BJ (cell line): ENCODE data around the gene SEPTIN10. TPM values are rescaled to one million over a fixed set of nuclear protein-coding genes. Genes with fewer than 3 reads are reported as not detected.

ENCODE experiments used
- CTCF ChIA-PET: fragments of 350-600 bp; formaldehyde crosslinking; extraction: SDS; loops from one replicate; lab custom pipeline; 2021; ENCODE audit warnings: antibody characterized with exemption, inconsistent platforms; lab: Yijun Ruan, JAX
- POLR2A ChIA-PET: fragments of 300-600 bp; sonication (Branson Sonifier 250); formaldehyde crosslinking; extraction: SDS; loops from one replicate; lab custom pipeline; 2021; ENCODE audit warnings: antibody characterized with exemption; lab: Charles Lee
- DNase-seq: peaks from one replicate; pipeline ENCODE4 v3.0.0-alpha.2; 2011; ENCODE audit warnings: low read depth
- H3K27me3 ChIP-seq: 2 replicates; pipeline ENCODE4 v1.6.0; 2011; ENCODE audit warnings: low read length; ENCODE audit not compliant: control insufficient read depth, insufficient read depth
- H3K36me3 ChIP-seq: 2 replicates; pipeline ENCODE4 v1.5.1; 2011; ENCODE audit warnings: low read length; ENCODE audit not compliant: control insufficient read depth, insufficient read depth
- H3K4me3 ChIP-seq: 2 replicates; pipeline ENCODE4 v1.5.1; 2011; ENCODE audit warnings: low read depth, mild to moderate bottlenecking, control low read depth, low read length
- CTCF ChIP-seq: IDR thresholded peaks from 2 replicates; pipeline ENCODE4 v1.5.1; 2011; ENCODE audit warnings: low read depth, mild to moderate bottlenecking, control low read depth, inconsistent platforms, low read length, moderate library complexity; ENCODE audit not compliant: insufficient read depth
- polyA plus RNA-seq: library from polyadenylated mRNA; depleted of rRNA; stranded (reverse); fragments of >200 nt; gene quantifications from 2 replicates; pipeline ENCODE4 v1.2.3, GENCODE V29; 2011

SEPTIN10 gene
- polyA plus RNA-seq, 1 experiment = 68.8 TPM

GRCh38 chr2:109529532-109530449, 84.0 kb downstream of the SEPTIN10 start:
- no peaks in the 10 kb centered on the region for H3K36me3 ChIP-seq
- peaks cover 9% of the 10 kb centered on the region for H3K27me3 ChIP-seq
- no peak for TF ChIP-seq CTCF
- CTCF ChIA-PET = no interaction called here
- POLR2A ChIA-PET = no interaction called here
- no peak overlapping the region for H3K4me3 ChIP-seq
- no peak for DNase-seq

DNA sequence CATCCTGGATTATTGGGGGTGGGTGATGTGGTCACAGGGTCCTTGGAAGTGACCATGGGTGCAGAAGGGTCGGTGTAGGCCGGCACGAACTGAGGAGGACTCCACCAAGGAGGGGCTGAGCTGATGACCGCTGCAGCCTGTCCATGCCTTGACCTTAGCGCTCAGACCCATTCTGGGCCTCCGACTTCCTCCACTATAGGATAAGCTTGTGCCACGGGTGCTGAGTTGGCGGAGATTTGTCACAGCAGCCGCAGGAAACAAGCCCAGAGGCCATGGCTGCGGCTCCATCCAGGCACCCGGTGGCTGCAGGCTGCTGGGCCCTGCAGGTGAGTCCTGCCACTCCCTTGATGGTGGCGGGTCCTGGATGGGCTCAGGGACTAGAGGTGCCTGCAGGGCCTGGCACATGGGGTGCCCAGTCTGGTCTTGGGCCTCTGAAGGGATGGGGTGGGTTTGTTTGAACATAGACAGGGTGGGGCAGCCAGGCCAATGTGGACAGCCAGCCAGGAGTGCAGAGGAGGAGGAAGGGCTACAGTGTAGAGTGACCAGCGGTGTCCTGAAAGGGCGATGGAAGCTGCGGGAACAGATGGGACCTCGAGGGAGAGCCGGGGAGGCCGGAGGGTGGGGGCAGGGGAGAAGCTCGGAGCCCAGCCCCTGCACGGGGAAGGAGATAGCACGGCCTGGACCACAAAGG, 84.8 kb downstream of the SEPTIN10 start:
- CTCF ChIA-PET = interaction anchor here (1.2 kb wide), 1 partner anchor 207 kb away, joined by 5 read pairs; no protein-coding TSS in a partner anchor
- no peaks in the 10 kb centered on the region for H3K36me3 ChIP-seq
- TF ChIP-seq CTCF = no peak
- POLR2A ChIA-PET = no interaction called here
- H3K27me3 ChIP-seq = peaks cover 10% of the 10 kb centered on the region
- H3K4me3 ChIP-seq = no peak overlapping the region
- DNase-seq = no peak

DNA sequence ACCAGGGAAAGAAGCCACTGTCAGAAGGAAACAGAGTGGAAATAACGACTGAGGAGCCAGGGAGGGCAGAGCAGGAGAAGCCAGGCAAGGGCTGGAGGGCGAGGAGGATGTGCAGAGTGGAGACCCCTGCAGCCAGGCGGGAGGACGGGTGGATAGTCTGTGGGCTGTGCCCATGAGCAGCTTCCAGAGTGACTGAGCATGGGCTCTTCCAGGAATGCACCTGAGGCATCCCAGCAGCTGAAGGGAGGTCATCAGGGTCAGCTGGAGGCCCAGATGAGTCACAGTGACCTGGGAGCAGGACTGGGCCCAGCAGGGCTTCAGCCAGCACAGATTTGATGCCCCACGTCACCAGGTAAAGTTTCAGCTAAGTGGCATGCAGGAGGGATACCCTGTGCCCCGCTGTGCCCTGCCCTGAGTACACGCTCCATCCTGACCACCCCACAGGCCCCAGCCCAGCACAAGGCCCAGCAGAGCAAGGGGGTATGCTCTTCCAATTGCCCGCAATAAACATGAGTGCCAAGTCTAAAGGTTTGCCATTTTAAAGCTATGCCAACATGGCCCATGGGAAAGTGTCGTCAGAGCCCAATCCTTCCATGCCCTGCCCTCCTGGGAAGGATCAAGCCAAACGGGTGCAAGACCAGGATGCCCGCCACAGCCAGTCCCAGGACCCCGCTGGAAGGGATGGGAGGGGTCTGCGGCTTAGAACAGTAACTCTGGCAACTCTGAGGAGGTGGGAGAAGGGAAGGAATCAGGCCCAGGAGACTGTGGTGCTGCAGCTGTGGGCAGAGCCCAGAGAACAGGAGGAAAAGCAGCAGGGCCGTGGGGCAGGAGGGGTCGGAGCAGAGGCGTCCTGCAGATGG, 85.7 kb downstream of the SEPTIN10 start:
- POLR2A ChIA-PET = no interaction called here
- Histone ChIP-seq H3K36me3 (no peaks in the 10 kb centered on the region), H3K4me3 (no peak overlapping the region), H3K27me3 (peaks cover 10% of the 10 kb centered on the region)
- CTCF ChIA-PET = interaction anchor here (1.2 to 1.5 kb wide), 2 partner anchors 17 to 208 kb away, joined by 4 to 5 read pairs; no protein-coding TSS in a partner anchor
- no peak for TF ChIP-seq CTCF
- DNase-seq = no peak

GRCh38 chr2:109527079-109527478, 86.7 kb downstream of the SEPTIN10 start:
- H3K36me3 ChIP-seq = no peaks in the 10 kb centered on the region
- no peak overlapping the region for H3K4me3 ChIP-seq
- POLR2A ChIA-PET = no interaction called here
- no peak for DNase-seq
- TF ChIP-seq CTCF = no peak
- H3K27me3 ChIP-seq = peaks cover 10% of the 10 kb centered on the region
- CTCF ChIA-PET = interaction anchor here (1.1 to 1.5 kb wide), 2 partner anchors 18 to 29 kb away, joined by 3 to 4 read pairs; no protein-coding TSS in a partner anchor
